ENCODE measurements around the gene ZNRF3.
"Not testable (repeated sequence)": the region's sequence is repeated elsewhere in the genome, so short reads cannot be mapped to it uniquely, and the experiment has no call there.

Gene ZNRF3

GRCh38 chr22:29014293-29014692, 130.9 kb downstream of the ZNRF3 start:
- no peak for DNase-seq

DNA sequence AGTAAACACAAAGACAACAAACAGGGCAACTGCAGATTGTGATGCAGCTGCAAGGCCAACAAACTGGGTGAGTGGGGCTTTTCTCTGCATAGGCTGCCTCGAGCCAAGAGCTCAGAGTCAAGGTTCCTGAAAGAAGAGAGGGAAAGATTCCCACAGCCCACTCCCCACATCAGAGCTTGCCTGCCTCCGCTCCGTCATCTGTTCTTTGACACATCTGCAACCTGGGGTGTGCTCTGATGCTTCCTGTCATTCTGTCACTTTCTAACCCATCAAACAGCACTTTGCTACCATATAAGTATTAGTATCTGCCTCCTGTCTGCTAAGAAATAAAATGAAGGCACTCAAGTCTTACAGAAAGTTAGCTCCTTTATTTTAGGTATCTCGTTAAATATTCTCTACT, 131.4 kb downstream of the ZNRF3 start:
- no peak for DNase-seq

DNA sequence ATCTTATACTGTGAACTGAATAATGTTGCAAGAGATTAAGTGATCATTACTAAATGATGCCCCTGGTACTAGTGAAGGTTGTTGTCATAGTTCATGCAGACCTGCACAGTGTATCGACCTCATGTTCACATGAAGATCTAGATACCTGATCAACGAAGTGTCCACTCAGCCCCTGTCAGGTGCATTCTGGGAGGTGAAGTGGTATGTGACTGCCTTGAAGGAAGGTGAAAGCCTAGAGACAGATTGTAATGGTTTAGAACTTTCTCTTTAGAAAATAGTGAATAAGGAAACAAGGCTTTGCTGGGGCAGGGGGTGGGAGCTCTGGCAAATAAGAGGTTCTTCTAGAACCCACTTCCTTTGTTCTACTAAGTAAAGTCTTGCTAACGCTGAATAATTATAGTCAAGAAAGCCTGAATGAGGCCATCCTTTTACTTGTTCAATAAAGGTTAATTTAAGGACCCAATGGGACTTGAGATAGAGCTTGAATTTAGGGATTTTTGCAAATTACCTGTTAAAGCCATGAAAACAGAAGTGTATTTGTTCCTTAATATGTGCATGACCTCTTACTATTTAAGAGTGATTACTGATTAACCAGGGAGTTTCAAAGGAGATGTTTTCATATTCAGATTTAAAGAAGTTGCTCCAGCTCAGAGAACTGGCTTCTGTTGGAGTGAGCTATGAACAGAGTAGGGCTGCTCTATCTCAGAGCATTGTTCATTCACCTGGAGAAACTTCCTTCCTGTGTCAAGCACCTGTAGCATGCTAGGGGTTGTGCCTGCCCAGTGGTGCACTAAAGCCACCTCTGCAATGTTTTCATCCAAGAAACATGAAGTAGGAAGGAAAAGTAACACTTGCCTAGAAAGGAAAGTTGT, 132.9 kb downstream of the ZNRF3 start:
- no peak for DNase-seq

- DNase-seq = no peak
These were observed 135.2 kb downstream of the ZNRF3 start for GRCh38 chr22:29018293-29019189.

DNA sequence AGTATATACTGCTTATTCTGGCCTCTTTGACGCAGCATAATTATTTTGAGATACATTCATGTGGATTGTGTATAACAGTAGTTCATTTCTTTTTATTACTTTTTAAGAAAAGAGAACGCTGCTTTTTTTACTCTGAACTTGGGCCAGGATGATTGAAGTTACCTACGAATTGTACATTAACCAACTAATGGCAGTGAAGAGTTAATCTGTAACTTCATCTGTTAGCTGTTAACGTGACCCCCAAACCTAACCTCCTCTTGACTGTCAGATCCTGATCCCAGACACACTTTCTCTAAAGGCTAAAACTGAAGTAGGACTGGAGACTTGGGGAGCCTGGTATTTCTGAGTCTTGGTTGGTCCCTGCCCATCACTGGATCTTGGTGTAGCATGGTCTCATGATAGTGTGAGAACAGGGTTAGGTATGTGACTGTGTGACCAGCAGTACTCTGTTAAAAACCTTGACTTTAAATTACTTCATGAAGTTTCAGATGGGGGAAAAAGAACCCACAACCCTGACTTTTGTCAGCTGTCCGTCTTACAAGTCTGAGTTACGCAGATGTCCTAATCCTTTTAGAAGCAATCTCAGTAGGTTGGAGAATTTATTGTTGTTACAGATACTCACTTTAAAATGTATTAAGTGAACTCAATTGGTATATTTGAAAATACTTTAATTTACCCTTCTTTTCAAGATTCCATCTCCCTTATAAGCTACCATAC, 138.9 kb downstream of the ZNRF3 start:
- DNase-seq = no peak

GRCh38 chr22:29023172-29023796, 139.9 kb downstream of the ZNRF3 start:
- DNase-seq = no peak

DNA sequence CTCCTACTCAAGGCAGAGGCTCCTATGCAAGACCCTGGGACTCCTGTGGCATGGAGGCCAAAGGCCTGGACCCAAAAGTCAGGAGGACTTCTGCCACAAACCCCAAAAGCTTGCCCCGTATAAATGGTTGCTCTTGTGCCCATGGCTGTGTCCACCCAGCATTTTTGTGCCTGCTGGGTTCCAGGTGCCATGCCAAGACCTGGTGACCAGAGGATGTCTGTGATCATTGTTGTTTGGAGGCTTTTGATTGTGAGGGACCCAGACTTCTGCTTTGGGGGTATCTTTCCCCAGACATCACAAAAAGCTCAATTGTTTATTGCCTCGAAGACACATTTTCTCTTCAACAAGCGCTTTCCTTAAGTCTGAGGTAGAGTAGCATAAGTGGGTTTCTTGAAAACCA, 143.2 kb downstream of the ZNRF3 start:
- no peak for DNase-seq

DNA sequence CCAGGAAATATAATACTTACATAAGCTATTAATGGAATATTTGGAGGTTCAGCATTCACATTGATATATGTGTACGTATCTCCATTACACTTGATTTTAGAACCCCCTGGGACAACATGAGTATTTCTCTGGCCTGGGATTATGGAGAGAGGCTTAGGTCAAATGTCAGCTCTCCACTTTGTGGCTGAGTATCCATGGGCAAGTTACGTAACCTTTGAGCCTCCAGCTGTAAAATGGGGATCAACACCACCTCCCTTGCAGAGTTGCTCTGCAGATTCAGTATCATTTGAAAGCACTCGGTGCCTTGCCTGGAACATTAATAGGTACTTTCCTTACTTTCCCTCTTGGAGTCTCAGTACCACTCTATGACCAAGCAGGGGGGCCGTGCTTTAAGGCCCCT, 145.1 kb downstream of the ZNRF3 start:
- DNase-seq = no peak

GRCh38 chr22:29029202-29030000, 146.0 kb downstream of the ZNRF3 start:
- DNase-seq = no peak

- no peak for DNase-seq
These were observed 146.7 kb downstream of the ZNRF3 start for GRCh38 chr22:29030016-29030617.

- no peak for DNase-seq
These were observed 147.3 kb downstream of the ZNRF3 start for GRCh38 chr22:29030618-29031226.

DNA sequence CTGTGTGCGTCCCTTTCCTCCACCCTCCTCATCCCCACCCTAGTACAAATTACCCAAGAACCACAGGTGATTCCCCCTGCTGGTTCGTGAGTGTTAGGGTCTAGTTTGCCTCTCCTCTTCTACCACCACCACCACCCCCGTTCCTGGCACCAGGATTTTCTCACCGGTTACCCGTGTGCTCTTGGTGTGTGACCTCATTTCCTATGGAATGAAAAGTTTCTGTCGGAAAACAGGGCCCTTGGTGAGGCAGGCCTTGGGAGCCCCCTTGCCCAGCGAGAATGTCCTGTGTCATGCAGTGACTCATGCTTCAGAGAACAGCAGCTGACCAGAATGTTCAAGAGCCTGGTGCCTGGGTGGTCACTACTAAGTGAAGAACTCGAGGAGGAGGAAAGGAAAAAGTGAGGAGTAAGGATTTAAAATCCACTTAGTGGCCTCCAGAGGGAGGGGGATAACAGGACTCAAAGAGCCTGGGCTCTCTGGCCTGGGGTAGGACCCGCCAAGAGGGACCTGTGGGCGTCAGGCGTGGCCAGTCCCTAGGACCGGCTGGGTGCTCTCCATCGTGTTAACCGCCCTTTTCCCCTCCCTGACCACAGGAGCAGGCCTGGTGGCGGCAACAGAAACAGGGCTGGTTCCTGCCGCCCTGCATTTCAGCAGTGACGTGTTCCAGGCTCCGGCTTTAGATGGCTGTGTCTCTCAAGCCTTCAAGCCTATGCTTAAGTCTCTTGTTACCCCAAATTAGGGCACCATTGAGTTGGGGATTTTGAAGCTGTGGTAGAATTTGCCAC, 148.0 kb downstream of the ZNRF3 start:
- no peak for DNase-seq

GRCh38 chr22:29032014-29032475, 148.7 kb downstream of the ZNRF3 start:
- DNase-seq = no peak

GRCh38 chr22:29032584-29032983, 149.2 kb downstream of the ZNRF3 start:
- no peak for DNase-seq

DNA sequence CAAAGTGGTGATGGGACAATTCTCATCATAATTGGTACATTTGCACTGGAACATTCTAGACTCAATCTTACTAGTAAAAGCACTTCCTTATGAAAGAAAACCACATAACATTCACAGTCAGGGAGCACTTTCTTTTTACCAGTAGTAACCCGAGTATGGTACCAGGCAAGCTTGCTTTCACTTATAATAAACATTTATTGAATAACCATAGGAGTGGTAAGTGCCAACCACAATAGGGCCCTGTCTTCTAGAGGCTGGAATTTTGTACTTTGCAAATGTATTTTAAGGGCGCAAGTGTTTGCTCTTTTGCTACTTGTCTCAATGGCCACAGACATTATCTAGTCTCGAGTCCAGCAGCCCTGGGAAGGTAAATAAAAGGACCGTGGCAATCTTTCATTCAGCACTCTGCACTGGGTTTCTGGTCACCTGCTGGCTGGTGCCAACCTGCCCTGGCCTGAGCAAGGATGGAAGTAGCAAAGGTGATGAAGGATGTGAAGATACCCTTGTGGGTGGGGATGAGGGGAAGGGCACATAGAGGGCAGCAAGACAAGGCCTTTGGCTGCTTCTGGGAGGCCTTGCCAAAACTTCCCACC, 154.1 kb downstream of the ZNRF3 start:
- no peak for DNase-seq

- DNase-seq = no peak
These were observed 155.8 kb downstream of the ZNRF3 start for GRCh38 chr22:29039148-29039547.

DNA sequence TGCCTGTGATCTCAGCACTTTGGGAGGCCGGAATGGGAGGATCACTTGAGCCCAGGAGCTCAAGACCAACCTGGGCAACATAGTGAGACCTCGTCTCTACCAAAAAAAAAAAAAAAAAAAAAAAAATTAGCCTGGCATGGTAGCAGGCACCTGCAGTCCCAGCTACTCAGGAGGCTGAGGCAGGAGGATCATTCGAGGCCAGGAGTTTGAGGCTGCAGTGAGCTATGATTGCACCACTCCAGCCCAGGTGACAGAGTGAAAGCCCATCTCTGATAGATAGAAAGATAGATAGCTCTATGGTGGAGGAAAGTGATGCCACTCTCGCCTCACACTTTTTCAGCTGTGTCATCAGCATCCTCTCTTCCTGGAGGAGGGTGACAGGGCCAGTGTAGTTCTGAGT, 156.3 kb downstream of the ZNRF3 start:
- DNase-seq = not testable (repeated sequence)

GRCh38 chr22:29040385-29041275, 157.3 kb downstream of the ZNRF3 start:
- peak; percentile 53 for DNase-seq

Measured in central memory CD4-positive, alpha-beta T cell (primary cell).